Measurements from ENCODE around the gene PTTG1IP.

The PTTG1IP gene

GRCh38 chr21:44895859-44896258 is 22.4 kb upstream of the PTTG1IP start:
- Histone ChIP-seq H3K36me3 (ENCODE audit: control insufficient read depth, low read length) (no peaks in the 10 kb centered on the region), H3F3A (ENCODE audit: control insufficient read depth, insufficient read depth) (no peaks in the 10 kb centered on the region), H3K4me2 (ENCODE audit: low read length) (no peak overlapping the region), H3K9me2 (replicated peaks; ENCODE audit: control insufficient read depth, low read length) (no peaks in the 10 kb centered on the region), H3K79me2 (ENCODE audit: control insufficient read depth, low read length) (no peaks in the 10 kb centered on the region), H3K27me3 (ENCODE audit: control insufficient read depth, low read length) (peaks cover 11% of the 10 kb centered on the region; the same call in 1 of the 2 replicates), H3K9me3 (ENCODE audit: control insufficient read depth, insufficient read depth, low read length) (no peaks in the 10 kb centered on the region), H3K27ac (ENCODE audit: low read depth, low read length) (no peak overlapping the region), H3K4me1 (ENCODE audit: control insufficient read depth, low read length) (no peaks in the 10 kb centered on the region), H3K4me3 (ENCODE audit: low read length) (no peak overlapping the region), H4K20me1 (ENCODE audit: control insufficient read depth, insufficient read depth, low read depth, low read length) (no peaks in the 10 kb centered on the region)
- TF ChIP-seq CTCF (IDR thresholded peaks at IDR 0.05; ENCODE audit: low read depth, low read length, poor library complexity, severe bottlenecking) (no peak), EZH2phosphoT487 (IDR thresholded peaks at IDR 0.05; ENCODE audit: borderline replicate concordance, low read length) (no peak)

GRCh38 chr21:44894687-44895302 is 21.3 kb upstream of the PTTG1IP start:
- Histone ChIP-seq H4K20me1 (ENCODE audit: control insufficient read depth, insufficient read depth, low read depth, low read length) (no peaks in the 10 kb centered on the region), H3K4me3 (ENCODE audit: low read length) (no peak overlapping the region), H3K27me3 (ENCODE audit: control insufficient read depth, low read length) (peaks cover 11% of the 10 kb centered on the region; the same call in 1 of the 2 replicates), H3K4me2 (ENCODE audit: low read length) (no peak overlapping the region), H3K79me2 (ENCODE audit: control insufficient read depth, low read length) (no peaks in the 10 kb centered on the region), H3F3A (ENCODE audit: control insufficient read depth, insufficient read depth) (no peaks in the 10 kb centered on the region), H3K36me3 (ENCODE audit: control insufficient read depth, low read length) (no peaks in the 10 kb centered on the region), H3K9me3 (ENCODE audit: control insufficient read depth, insufficient read depth, low read length) (no peaks in the 10 kb centered on the region), H3K4me1 (ENCODE audit: control insufficient read depth, low read length) (no peaks in the 10 kb centered on the region), H3K27ac (ENCODE audit: low read depth, low read length) (no peak overlapping the region), H3K9me2 (replicated peaks; ENCODE audit: control insufficient read depth, low read length) (no peaks in the 10 kb centered on the region)
- no peak for TF ChIP-seq EZH2phosphoT487 (IDR thresholded peaks at IDR 0.05; ENCODE audit: borderline replicate concordance, low read length)
- no peak for TF ChIP-seq CTCF (IDR thresholded peaks at IDR 0.05; ENCODE audit: low read depth, low read length, poor library complexity, severe bottlenecking)

GRCh38 chr21:44893948-44894656 is 20.6 kb upstream of the PTTG1IP start:
- no peaks in the 10 kb centered on the region for H3K4me1 ChIP-seq (ENCODE audit: control insufficient read depth, low read length)
- no peaks in the 10 kb centered on the region for H3K79me2 ChIP-seq (ENCODE audit: control insufficient read depth, low read length)
- no peaks in the 10 kb centered on the region for H3K9me2 ChIP-seq (replicated peaks; ENCODE audit: control insufficient read depth, low read length)
- H3K4me3 ChIP-seq (ENCODE audit: low read length): no peak overlapping the region
- no peaks in the 10 kb centered on the region for H4K20me1 ChIP-seq (ENCODE audit: control insufficient read depth, insufficient read depth, low read depth, low read length)
- no peak overlapping the region for H3K4me2 ChIP-seq (ENCODE audit: low read length)
- TF ChIP-seq EZH2phosphoT487 (IDR thresholded peaks at IDR 0.05; ENCODE audit: borderline replicate concordance, low read length) (no peak), CTCF (IDR thresholded peaks at IDR 0.05; ENCODE audit: low read depth, low read length, poor library complexity, severe bottlenecking) (no peak)
- peaks cover 11% of the 10 kb centered on the region; the same call in 1 of the 2 replicates for H3K27me3 ChIP-seq (ENCODE audit: control insufficient read depth, low read length)
- H3K9me3 ChIP-seq (ENCODE audit: control insufficient read depth, insufficient read depth, low read length): no peaks in the 10 kb centered on the region
- no peaks in the 10 kb centered on the region for H3F3A ChIP-seq (ENCODE audit: control insufficient read depth, insufficient read depth)
- no peaks in the 10 kb centered on the region for H3K36me3 ChIP-seq (ENCODE audit: control insufficient read depth, low read length)
- H3K27ac ChIP-seq (ENCODE audit: low read depth, low read length): no peak overlapping the region
